ENCODE results near the gene GRK2.
"Not testable (repeated sequence)": the region's sequence is repeated elsewhere in the genome, so short reads cannot be mapped to it uniquely, and the experiment has no call there.

Gene GRK2

GRCh38 chr11:67315325-67315909 is 49.1 kb downstream of the GRK2 start:
- ChIA-PET CTCF (no interaction called here), POLR2A (ENCODE audit: low non-redundant PET) (interaction anchor here (1.4 kb wide), 1 partner anchor 12 kb away, joined by 7 read pairs; the partner anchor contains the start of gene SSH3)
- DNase-seq (ENCODE audit: low spot score) = no peak
- H3K27ac ChIP-seq = peak overlapping the region; percentile 99
- no peak for TF ChIP-seq CTCF (conservative IDR thresholded peaks at IDR 0.05; ENCODE audit: low read depth)

- POLR2A ChIA-PET (ENCODE audit: low non-redundant PET) = interaction anchor here (0.6 to 1.4 kb wide), 8 partner anchors 12 to 257 kb away, joined by 3 to 16 read pairs (median 4); partner anchors contain the start of gene SSH3
- CTCF ChIA-PET = interaction anchor here (0.5 to 3.1 kb wide), 14 partner anchors 8 to 361 kb away, joined by 3 to 27 read pairs (median 4); partner anchors contain the start of genes ANKRD13D, GRK2 and SSH3
- DNase-seq (ENCODE audit: low spot score) = no peak
- TF ChIP-seq CTCF (conservative IDR thresholded peaks at IDR 0.05; ENCODE audit: low read depth) = no peak
- peak overlapping the region; percentile 99 for H3K27ac ChIP-seq
These were observed 50.6 kb downstream of the GRK2 start for GRCh38 chr11:67316882-67317204.

- CTCF ChIA-PET = interaction anchor here (0.5 to 3.1 kb wide), 24 partner anchors 9 to 950 kb away, joined by 3 to 27 read pairs (median 4); partner anchors contain the start of genes ANKRD13D, GRK2 and SSH3
- peak; percentile 88 for TF ChIP-seq CTCF (conservative IDR thresholded peaks at IDR 0.05; ENCODE audit: low read depth)
- DNase-seq (ENCODE audit: low spot score) = peak; percentile 98
- POLR2A ChIA-PET (ENCODE audit: low non-redundant PET) = interaction anchor here (0.6 to 1.4 kb wide), 8 partner anchors 13 to 56 kb away, joined by 3 to 16 read pairs (median 3); partner anchors contain the start of gene SSH3
- peak overlapping the region; percentile 99 for H3K27ac ChIP-seq
These were observed 51.1 kb downstream of the GRK2 start for GRCh38 chr11:67317205-67317887.

- H3K27ac ChIP-seq = peak overlapping the region; percentile 99
- POLR2A ChIA-PET (ENCODE audit: low non-redundant PET) = interaction anchor here (0.7 to 1.4 kb wide), 6 partner anchors 13 to 53 kb away, joined by 3 to 16 read pairs (median 4); partner anchors contain the start of gene SSH3
- DNase-seq (ENCODE audit: low spot score) = peak; percentile 54
- no peak for TF ChIP-seq CTCF (conservative IDR thresholded peaks at IDR 0.05; ENCODE audit: low read depth)
- CTCF ChIA-PET = interaction anchor here (0.6 to 3.1 kb wide), 16 partner anchors 15 to 951 kb away, joined by 3 to 27 read pairs (median 5); partner anchors contain the start of genes ANKRD13D, GRK2 and SSH3
These were observed 51.7 kb downstream of the GRK2 start for GRCh38 chr11:67317888-67318555.

GRCh38 chr11:67318876-67319275 is 52.6 kb downstream of the GRK2 start:
- DNase-seq (ENCODE audit: low spot score); H3K27ac ChIP-seq: not testable (repeated sequence)
- ChIA-PET CTCF (interaction anchor here (0.6 to 3.1 kb wide), 4 partner anchors 26 to 64 kb away, joined by 3 to 15 read pairs (median 5); partner anchors contain the start of gene GRK2), POLR2A (ENCODE audit: low non-redundant PET) (interaction anchor here (0.7 to 1.0 kb wide), 2 partner anchors 13 to 16 kb away, joined by 3 read pairs; partner anchors contain the start of gene SSH3)

- CTCF ChIA-PET = interaction anchor here (0.7 kb wide), 1 partner anchor 258 kb away, joined by 3 read pairs; no protein-coding TSS in a partner anchor
- no peak for TF ChIP-seq CTCF (conservative IDR thresholded peaks at IDR 0.05; ENCODE audit: low read depth)
- no peak overlapping the region for H3K27ac ChIP-seq
- DNase-seq (ENCODE audit: low spot score) = no peak
- POLR2A ChIA-PET (ENCODE audit: low non-redundant PET) = no interaction called here
These were observed 53.7 kb downstream of the GRK2 start for GRCh38 chr11:67320011-67320410.

All from RWPE1 (cell line).